ENCODE results near the gene JAML.

DNA sequence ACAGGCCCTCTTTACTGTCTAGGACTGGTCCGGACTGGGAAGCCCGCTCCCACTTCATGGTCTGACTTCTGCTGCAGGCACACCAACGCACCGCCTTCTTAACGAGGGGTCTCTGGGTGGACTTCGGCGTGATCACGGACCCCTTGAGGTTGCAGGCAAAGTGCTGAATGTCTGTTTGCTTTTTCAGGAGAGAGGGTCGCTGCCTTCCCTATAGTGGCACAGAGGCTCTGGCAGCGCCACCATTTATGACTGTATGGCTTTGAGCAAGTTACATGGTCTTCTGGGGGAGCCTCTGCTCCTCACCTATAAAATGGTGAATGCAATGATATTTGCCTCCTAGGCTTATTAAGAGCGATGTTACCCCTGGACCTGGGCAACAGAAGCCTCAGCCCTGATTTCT, 70.8 kb downstream of the JAML start:
- TF ChIP-seq POLR2A (IDR thresholded peaks at IDR 0.05) (no peak), EP300 (IDR thresholded peaks at IDR 0.05) (no peak), POLR2AphosphoS5 (IDR thresholded peaks at IDR 0.05) (no peak)
- TF ChIP-seq, protein P1, sequence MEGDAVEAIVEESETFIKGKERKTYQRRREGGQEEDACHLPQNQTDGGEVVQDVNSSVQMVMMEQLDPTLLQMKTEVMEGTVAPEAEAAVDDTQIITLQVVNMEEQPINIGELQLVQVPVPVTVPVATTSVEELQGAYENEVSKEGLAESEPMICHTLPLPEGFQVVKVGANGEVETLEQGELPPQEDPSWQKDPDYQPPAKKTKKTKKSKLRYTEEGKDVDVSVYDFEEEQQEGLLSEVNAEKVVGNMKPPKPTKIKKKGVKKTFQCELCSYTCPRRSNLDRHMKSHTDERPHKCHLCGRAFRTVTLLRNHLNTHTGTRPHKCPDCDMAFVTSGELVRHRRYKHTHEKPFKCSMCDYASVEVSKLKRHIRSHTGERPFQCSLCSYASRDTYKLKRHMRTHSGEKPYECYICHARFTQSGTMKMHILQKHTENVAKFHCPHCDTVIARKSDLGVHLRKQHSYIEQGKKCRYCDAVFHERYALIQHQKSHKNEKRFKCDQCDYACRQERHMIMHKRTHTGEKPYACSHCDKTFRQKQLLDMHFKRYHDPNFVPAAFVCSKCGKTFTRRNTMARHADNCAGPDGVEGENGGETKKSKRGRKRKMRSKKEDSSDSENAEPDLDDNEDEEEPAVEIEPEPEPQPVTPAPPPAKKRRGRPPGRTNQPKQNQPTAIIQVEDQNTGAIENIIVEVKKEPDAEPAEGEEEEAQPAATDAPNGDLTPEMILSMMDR (IDR thresholded peaks at IDR 0.05): no peak
